GM19193 (cell line): ENCODE measurements around the gene HYAL3.

ENCODE experiments used
- POLR2A ChIP-seq: IDR thresholded peaks from 4 replicates; pipeline ENCODE4 v1.6.1; 2011; ENCODE audit not compliant: insufficient read depth, insufficient read length; ENCODE audit errors: extremely low read depth

The HYAL3 gene

DNA sequence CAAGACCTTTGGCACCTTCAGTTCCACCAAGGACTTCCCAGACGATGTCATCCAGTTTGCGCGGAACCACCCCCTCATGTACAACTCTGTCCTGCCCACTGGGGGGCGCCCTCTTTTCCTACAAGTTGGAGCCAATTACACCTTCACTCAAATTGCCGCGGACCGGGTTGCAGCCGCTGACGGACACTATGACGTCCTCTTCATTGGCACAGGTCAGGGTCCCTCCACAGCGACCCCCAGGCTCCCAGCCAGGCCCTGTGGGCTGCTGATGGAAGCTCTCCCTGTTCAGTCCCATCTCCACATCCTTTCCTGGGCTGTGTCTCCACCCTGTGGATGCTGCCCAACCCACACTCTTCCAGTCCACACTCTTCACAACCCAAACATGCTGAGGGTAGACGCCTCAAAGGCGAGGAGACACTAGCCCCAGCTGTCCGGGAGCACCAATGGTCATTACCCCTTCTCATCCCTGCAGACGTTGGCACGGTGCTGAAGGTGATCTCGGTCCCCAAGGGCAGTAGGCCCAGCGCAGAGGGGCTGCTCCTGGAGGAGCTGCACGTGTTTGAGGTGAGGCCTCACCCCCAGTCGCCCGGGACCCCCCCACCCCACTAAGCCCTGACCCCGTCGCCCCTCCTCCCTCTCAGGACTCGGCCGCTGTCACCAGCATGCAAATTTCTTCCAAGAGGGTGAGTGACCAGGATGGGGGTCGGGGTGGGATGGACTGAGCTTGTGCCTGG is 24.7 kb downstream of the HYAL3 start:
- no peak for TF ChIP-seq POLR2A

DNA sequence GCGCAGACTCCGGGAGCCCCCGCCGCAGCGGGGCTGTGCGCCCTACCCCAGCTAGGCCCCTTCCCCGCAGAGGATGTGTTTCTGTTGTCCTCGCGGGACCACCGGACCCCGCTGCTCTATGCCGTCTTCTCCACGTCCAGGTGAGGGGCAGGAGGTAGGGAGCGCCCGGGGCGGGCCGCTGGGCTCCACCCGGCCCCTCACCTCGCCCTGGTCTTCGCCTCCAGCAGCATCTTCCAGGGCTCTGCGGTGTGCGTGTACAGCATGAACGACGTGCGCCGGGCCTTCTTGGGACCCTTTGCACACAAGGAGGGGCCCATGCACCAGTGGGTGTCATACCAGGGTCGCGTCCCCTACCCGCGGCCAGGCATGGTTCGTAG is 25.5 kb downstream of the HYAL3 start:
- TF ChIP-seq POLR2A, result no peak

DNA sequence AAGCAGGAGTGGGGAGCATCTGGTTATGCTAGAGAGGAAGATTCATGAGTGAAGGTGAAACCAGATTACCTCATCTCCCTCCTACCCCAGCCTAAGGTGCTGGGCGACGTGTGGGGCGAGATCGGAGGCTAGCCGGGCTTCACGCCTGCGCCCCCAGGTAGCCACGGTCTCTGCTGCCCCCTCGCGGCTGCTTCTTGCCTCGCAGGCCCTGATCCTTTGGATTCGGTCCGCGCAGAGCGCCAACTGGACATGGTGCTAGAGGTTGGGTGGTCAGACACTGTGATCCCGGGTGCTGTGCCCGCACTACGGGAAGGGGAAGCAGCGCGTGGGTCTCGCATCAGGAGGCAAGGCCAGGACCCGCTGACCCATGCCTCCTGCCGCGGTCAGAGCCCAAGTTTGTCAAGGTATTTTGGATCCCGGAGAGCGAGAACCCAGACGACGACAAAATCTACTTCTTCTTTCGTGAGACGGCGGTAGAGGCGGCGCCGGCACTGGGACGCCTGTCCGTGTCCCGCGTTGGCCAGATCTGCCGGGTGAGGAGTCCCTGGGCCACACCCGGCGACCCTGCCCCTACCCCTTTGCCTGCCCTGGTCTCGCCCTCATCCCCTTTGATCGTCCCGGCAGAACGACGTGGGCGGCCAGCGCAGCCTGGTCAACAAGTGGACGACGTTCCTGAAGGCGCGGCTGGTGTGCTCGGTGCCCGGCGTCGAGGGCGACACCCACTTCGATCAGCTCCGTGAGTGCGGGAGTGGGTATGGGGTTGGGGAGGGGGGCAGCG is 26.1 kb downstream of the HYAL3 start:
- no peak for TF ChIP-seq POLR2A

DNA sequence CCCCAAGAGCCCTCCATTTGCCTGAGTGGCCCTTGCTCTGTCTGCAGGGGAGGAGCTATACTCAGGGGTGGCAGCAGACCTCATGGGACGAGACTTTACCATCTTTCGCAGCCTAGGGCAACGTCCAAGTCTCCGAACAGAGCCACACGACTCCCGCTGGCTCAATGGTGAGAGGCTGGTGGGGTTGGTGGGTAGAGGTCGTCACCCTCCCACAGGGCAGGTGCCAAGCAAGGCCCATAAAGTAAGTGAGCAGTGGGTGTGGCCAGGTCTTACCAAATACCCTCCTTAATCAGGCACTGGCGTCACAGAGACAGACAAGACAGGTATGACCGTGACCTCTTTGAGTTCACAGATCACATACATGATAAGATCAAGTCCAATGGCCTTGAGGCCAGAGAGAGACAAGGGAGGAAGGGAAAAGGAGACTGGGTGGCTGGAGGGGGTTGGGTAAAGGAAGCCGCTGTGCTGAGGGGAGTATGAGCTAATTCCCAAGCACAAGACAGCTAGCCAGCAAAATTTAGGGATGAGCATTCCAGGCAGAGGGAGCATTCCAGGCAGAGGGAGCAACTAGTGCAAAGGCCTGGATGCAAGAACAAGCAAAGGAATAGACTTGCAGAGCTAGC is 27.8 kb downstream of the HYAL3 start:
- TF ChIP-seq POLR2A, result no peak

DNA sequence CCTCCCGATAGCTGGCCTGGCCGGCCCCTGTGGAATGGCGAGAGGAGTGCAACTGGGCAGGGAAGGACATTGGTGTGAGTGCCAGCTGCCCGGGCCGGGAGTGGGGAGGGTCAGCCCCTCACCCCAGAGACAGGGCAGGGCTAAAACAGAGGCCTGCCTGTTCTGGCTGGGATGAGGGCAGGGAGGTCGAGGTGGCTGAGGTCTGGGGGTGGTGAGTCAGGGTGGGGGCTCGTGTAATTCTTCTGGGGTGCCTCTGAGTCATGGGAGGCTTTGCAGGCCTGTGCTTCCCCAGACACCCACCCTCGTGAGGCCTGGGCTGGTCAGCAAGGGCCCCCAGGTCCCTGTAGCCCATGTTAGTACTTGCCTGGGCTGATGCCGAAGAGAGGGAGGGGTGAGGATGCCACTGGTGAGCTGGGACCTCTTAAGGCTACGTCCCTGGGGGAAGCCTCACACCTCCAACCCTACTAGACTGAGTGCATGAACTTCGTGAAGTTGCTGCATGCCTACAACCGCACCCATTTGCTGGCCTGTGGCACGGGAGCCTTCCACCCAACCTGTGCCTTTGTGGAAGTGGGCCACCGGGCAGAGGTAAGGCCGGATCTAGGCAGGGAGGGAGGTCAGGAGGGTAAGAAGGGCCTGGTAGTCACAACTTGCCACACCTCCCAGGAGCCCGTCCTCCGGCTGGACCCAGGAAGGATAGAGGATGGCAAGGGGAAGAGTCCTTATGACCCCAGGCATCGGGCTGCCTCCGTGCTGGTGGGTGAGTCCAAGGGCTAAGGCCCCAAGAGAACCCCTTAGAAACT is 28.6 kb downstream of the HYAL3 start:
- no peak for TF ChIP-seq POLR2A

DNA sequence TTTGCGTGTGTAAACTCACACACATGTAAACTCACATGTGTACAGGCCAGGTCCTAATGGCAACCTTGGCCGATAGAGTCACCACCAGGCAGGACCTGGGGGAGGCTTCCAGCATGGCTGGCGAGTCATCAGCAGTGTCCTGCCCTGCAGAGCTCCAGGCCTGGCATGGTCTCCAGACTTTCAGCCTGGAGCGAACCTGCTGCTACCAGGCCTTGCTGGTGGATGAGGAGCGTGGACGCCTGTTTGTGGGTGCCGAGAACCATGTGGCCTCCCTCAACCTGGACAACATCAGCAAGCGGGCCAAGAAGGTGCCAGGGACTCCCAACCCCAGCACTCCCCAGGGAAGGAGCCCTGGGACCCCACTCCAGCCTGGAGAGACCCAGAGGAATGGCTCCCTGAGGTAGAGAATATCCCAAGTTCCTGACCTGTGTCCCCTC is 29.2 kb downstream of the HYAL3 start:
- TF ChIP-seq POLR2A, result no peak

DNA sequence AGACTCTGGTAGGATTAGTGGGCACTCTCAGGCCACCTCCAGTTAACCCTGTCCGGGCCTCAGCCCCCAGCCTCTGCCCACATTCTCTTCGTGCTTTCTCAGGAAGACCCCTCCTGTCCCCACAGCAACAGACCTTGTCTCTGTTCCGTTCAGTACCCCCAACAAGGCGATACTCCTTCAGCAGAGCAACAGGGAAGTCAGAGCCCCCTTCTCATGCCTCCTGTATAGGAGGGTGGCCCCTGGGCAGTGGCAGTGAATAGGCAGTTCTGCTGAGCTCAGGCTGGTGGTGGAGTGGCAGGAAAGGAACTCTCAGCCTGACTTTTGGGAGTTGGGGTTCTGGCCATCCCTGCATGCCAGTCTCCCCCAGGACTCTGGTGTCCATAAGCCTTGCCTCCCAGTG is 29.7 kb downstream of the HYAL3 start:
- TF ChIP-seq POLR2A, result no peak

DNA sequence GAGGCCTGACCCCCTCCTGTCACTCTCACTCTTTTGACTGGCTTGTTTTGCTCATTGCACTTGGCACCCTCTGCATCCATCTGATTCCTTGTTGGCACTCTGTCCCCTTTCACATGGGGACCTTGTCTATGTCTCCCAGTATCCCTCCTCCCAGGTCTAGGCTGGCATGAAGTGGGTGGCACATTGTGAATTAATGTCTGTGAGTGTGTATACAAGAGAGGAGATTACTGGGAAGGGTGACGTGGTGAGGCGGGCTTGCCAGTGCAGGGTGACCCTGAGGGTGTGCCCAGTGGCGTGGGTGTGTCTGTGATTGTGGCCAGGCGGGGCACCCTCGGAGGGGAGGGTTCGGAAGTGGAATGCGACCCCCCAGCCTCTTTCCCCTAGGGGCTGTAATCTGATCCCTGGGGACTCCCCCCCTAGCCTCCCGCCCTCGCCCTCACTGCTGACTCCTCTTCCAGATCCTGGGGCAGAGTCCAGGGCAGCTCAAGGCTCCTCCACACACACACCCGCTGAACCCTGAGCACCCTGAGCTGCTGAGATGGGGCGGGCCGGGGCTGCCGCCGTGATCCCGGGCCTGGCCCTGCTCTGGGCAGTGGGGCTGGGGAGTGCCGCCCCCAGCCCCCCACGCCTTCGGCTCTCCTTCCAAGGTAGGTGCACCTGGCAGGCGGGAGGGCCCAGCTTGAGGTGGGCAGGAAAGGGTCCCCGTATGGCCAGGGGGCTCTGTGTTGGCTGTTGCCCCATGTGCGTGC is 30.3 kb downstream of the HYAL3 start, which contains the start of gene SEMA3B:
Gene SEMA3B, plus strand, starts transcription at position 445 of the 749 bp plus-strand sequence. Its CDS starts 94 bp downstream, at position 539.
- no peak for TF ChIP-seq POLR2A

DNA sequence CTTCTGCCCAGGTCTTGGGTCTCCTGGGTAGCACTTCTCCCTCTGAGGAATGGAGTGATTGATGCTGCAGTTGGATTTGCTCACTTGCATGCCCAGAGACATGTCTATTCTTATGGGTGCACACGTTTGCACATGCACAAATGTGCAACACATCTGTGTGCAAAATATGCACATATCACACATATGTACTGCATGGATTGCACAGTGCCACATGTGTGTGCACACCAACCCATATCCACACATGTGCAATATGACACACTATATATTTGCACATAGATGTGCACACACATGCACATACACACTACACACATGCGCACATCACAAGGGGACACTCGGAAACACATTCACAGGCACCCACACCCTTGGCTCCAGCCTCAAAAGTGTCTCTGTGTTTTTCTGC is 30.9 kb downstream of the HYAL3 start:
- no peak for TF ChIP-seq POLR2A

DNA sequence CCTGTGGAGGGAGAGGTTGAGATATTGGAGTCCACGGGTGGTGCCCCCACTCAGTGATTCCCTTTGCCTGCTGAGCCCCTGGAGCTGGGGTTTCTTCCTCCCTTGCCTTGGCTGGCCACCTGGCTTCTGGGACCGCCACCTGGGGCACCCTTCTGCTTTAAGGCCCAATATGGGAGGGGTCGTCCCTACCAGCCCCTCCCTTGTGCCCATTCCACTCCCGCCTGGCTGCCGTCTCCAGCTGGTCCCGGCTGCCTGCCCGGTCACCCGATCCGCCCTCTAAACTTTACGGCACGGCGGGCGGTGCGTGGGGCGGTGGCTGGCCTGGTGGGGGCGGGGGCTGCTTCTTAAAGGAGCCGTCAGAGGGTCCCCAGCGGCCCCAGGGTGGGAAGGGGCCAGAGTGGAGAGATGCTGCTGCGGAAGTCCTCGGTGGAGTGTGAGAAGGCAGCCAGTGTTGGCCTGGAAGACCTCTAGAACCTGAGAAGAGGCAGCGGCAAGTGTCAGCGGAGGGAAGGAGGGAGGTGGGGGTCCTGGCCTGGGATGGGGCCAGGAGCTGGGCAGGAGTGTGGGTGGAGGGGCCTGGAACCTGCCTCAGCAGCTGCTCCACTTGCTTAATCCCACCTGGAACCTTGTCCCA is 31.8 kb downstream of the HYAL3 start:
- no peak for TF ChIP-seq POLR2A

DNA sequence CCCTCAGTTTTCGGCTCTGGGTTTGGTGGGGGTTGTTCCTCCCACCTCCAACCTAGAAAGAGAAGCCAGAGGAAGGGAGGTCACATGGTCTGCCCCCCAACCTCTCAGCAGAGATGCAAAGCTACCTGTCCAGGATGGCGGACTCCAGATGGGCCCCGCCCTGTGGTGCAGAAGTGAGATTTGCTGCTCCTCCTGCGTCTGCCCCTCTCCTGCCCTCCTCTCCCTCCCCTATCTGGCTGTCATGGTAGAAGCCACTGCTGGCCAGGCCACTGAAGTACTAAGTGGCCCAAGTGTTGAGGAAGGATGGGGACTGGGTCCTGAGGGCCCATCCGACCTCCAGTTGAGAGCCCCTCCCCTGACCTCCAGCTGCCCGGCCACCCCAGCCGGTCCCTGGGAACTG is 32.4 kb downstream of the HYAL3 start:
- no peak for TF ChIP-seq POLR2A

DNA sequence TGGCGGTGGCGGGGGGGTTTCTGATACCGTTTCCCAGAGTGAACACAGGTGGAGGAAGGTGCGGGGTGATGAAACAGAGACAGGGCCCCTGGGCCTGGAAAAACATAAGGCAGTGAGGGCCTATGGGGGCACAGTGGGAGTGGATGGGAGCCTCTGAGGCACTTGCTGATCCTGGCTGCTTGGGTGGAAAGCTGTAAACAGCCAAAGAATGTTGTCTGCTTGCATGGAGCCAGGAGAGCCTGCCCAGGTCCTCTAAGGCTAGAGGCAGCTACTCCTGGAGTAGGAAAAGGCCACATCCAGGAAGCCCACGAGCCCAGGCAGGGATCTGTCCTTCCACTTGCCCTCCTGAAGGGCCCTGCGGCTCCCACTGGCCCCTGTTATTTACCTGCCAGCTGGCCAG is 33.2 kb downstream of the HYAL3 start:
- TF ChIP-seq POLR2A, result no peak

DNA sequence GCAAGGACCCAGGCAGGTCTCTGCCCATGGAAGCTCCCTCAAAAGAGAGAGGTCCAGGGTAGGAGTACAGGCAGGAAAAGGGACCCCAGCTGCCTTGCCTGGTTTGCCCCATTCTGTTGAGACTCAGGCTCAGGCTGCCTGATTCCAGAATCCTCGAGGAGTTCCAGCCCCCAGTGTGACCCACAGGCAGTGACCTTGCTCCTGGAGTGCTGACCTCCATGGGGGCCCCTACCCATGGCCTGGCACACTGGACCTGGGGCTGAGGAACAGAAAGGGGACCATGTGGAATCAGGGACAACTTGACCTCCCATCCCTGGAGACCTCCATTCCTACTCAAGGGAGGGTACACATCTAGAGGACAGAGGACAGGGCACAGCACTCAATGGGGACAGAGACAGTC is 33.6 kb downstream of the HYAL3 start:
- no peak for TF ChIP-seq POLR2A
